Choroid plexus epithelial cell (primary cell): Measurements from ENCODE around the gene CAPN2.

Experiments used
- DNase-seq: peaks from one replicate; pipeline ENCODE4 v3.0.0-alpha.2; 2010; ENCODE audit warnings: low read depth
- H3K4me3 ChIP-seq: 2 replicates; pipeline ENCODE4 v1.5.1; 2011; ENCODE audit warnings: low read depth, mild to moderate bottlenecking, control low read depth, low read length, moderate library complexity
- CTCF ChIP-seq: conservative IDR thresholded peaks from 2 replicates; pipeline ENCODE4 v1.5.1; 2011; ENCODE audit warnings: low read depth, mild to moderate bottlenecking, control low read depth, inconsistent platforms, low read length, moderate library complexity

The CAPN2 gene

GRCh38 chr1:223725578-223725977 lies 13.2 kb downstream of the CAPN2 start:
- DNase-seq, result no peak
- TF ChIP-seq CTCF, result no peak
- H3K4me3 ChIP-seq, result no peak overlapping the region

- DNase-seq, result peak; percentile 94
- no peak for TF ChIP-seq CTCF
- no peak overlapping the region for H3K4me3 ChIP-seq
Measured at GRCh38 chr1:223726380-223727001, 14.2 kb downstream of the CAPN2 start.

GRCh38 chr1:223727541-223727940 lies 15.2 kb downstream of the CAPN2 start:
- no peak overlapping the region for H3K4me3 ChIP-seq
- TF ChIP-seq CTCF, result no peak
- peak; percentile 90 for DNase-seq

GRCh38 chr1:223729906-223730305 lies 17.6 kb downstream of the CAPN2 start:
- H3K4me3 ChIP-seq, result no peak overlapping the region
- no peak for TF ChIP-seq CTCF
- DNase-seq, result no peak

- peak; percentile 72 for DNase-seq
- H3K4me3 ChIP-seq, result no peak overlapping the region
Measured at GRCh38 chr1:223730479-223731132, 18.3 kb downstream of the CAPN2 start.

GRCh38 chr1:223731133-223731770 lies 18.9 kb downstream of the CAPN2 start:
- H3K4me3 ChIP-seq, result no peak overlapping the region
- peak; percentile 92 for DNase-seq
- TF ChIP-seq CTCF, result peak; percentile 4

More at GRCh38 chr1:223730479-223731132, 18.3 kb downstream of the CAPN2 start:
- no peak for TF ChIP-seq CTCF
